NCI-H187 (cell line): ENCODE measurements around the gene DLX3.

ENCODE experiments used
- DNase-seq, 2 experiments: peaks; one replicate each; lab custom pipeline; 2025; lab: John Stamatoyannopoulos, UW

Gene DLX3

GRCh38 chr17:49972486-49973270, 22.3 kb downstream of the DLX3 start:
- no peak for DNase-seq

DNA sequence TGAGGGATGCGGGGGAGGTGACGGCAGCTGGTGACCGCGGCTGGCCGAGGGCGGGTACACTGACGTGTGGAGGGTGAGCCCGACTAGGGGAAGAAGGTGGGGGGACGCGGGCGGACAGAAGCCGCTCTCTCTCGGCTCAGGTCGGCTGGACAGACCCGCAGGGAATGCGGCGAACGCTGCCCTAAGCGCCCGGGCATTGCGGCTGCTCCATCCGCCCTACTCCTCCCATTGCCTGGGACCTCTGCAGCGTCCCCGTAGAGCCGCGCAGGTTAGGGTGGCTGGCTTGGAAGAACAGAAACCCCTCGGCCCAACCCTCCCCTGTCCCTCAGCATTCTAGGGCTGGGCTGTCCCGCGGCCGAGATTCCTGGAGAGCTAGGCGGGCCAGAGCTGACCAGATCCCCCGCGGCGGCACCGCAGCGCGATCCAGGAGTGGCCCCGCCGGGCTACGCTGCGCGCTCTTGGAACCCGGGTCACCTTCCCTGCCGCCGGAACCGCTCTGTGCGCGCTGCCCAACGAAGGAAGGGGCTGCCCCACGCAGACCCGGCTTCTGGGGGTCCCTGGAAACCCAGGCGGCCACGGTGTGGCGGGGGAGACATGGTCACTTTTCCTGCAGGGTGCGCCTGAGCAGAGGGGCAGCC, 23.1 kb downstream of the DLX3 start:
- no peak for DNase-seq

DNA sequence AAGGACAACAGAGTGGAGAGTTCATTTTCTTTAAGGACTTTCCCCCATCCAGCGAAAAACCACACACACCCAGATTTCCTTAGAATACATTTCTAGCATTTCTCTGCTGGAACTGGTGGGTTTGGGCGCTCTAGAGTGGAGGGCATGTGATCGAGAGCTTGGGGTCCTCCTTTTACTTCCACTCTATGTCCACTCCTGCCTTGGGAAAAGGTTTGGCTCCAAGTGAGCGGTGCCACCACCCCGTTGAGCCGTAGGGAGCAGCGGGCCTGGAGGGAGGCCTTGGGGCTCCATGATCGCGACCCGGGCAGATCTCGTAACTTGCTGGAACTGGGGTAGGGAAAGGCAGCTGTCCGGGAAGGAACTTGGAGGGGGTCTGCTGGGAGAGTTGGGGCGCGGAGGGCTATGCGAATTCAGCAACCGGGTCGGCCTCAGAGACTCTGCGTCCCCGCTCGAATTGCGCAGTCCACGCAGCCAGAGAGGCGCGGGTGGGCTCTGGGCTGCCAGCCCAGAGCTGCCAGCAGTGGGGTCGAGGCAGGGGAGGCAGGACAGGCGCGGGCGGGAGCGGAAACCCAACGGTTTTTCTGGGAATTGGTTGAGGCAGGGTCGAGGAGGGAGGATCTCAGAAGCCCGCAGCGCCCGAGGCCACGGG, 23.7 kb downstream of the DLX3 start:
- DNase-seq = no peak

DNA sequence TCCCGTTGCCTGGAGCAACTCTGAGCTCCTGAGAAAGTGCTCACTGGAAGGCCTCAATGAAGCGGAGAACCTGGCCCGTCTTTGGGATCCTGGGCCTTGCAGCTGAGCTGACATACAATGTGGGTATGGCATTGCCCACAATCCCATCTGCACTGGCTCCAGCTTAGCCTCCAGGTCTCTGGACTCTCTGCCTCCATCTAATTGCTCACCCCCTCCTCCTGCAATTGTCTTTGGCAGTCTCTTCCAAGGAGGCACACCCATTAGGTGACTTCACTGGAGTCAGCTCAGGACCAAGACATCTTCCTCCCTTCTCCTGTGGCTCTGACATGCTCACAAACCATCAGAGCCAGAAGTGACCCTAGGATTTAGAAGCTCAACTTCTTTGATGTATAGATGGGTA, 24.5 kb downstream of the DLX3 start:
- DNase-seq = no peak

DNA sequence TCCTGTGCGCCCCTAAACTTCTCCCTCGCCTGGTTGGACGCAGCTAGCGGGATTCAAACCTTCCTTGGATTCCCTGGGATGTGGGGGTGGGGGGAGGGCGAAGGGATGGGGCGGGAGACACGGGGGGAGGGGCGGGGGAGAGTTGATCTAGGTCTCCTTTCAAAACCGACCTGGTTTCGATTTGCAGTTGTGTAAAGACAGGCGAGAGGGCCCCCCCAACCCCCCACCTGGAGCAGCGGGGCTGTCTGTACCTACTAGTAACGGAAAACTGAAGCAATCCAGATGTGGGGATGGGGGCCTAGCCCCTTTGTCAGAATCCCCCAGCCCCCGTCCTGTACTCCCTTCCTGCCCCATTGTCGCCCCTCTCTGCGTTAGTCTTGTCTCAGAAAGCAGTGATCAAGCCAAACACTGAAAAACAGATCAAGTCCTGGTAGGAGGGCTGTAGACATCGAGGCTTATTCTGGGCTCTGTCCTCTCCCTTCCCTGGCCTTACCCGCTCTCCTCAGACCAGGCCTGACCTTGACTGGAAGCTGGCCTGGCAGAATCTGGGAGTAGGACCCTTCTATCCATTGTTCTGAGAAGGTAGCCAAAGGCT, 25.1 kb downstream of the DLX3 start:
- no peak for DNase-seq

GRCh38 chr17:49969134-49969759, 25.8 kb downstream of the DLX3 start, which contains the start of gene DLX4:
Gene DLX4 (plus strand): TSS chr17:49969190. CDS start chr17:49969469, 279 bp downstream.
- DNase-seq = no peak

GRCh38 chr17:49968405-49969133, 26.5 kb downstream of the DLX3 start:
- peak; percentile 16 to 75 for DNase-seq

DNA sequence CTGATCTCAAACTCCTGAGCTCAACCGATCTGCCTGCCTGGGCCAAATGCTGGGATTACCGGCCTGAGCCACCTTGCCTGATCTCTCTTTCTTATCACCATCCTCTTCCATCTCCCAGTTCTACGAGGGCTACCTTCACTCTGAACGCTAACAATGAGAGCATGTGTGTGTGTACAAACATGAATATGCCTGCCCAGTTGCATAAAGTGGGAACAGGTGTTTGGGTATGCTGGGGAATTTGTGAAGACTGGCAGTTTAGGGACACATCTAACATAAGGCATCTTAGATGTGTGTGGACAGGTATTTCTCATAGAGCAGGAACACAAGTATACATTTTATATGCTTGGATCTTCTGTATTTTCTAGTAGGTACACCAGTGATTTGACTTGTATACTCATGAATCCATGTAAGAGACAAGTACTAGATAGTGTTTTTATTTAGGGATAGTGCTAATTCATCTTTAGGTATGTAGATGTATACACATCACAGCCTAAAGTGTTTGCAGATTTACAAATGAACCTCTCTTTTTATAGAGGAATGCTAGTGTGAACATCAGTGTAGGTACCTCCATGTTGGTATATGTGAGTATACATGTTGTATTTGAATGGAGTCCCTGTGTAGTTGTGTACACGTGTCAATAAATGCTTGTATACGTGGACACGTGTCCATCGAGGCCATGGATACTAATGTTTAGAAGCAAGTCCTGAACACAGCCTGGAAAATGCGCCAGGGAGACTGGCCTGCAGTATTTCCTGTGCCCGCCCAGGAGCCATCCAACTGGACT, 27.2 kb downstream of the DLX3 start:
- no peak for DNase-seq

GRCh38 chr17:49967205-49967604, 27.8 kb downstream of the DLX3 start:
- no peak for DNase-seq

DNA sequence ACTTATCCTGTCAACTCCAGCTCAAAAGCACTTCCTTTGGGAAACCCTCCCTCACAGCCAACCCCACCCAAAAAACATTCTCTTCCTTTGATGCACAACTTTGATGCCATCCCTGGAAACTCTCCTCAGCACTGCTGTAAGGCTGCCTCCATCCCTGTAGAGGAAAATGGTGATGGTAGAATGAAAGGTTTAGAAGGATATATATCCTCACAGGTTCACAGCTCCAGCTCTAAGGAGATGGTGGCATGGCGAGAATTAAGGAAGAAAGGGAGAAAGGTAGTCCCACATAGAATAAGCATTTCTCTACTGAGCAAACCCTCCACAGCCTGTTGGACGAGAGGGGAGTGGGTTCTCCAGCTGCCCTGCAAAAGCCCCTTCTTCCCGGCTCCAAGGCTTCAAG, 28.3 kb downstream of the DLX3 start:
- DNase-seq = no peak

DNA sequence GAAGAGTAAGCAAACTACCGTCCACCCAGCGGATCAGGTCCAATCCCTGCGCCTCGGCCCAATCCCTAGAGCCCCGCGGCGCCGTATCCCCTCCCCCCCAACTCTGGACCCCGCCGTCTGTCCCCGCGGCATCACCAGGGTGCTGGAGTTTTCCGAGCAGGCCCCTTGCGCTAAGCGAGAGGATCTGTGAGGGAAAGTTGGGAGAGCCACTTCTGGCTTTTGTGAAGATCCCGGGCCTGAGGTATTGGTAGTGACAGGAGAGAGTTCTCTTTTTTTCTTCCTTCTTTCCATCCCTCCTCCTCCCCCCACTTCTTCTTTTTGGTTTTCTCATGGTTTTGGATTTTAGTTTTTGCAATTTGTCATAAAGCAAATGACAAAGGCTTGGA, 29.5 kb downstream of the DLX3 start:
- no peak for DNase-seq

DNA sequence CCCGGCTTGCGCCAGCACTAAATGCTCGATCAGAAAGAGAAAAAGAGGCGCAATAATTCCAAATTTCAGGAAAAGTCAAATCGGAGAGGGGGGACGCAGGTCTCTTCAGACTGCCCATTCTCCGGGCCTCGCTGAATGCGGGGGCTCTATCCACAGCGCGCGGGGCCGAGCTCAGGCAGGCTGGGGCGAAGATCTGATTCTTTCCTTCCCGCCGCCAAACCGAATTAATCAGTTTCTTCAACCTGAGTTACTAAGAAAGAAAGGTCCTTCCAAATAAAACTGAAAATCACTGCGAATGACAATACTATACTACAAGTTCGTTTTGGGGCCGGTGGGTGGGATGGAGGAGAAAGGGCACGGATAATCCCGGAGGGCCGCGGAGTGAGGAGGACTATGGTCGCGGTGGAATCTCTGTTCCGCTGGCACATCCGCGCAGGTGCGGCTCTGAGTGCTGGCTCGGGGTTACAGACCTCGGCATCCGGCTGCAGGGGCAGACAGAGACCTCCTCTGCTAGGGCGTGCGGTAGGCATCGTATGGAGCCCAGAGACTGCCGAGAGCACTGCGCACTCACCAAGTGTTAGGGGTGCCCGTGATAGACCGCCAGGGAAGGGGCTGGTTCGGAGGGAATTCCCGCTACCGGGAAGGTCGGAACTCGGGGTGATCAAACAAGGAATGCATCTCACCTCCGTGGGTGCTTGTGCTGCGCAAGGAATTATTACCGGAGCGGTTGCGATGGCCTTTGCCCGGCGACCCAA, 30.1 kb downstream of the DLX3 start:
- no peak for DNase-seq

- no peak for DNase-seq
Measured at GRCh38 chr17:49964303-49964768, 30.7 kb downstream of the DLX3 start.

GRCh38 chr17:49963626-49964302, 31.3 kb downstream of the DLX3 start:
- no peak for DNase-seq

DNA sequence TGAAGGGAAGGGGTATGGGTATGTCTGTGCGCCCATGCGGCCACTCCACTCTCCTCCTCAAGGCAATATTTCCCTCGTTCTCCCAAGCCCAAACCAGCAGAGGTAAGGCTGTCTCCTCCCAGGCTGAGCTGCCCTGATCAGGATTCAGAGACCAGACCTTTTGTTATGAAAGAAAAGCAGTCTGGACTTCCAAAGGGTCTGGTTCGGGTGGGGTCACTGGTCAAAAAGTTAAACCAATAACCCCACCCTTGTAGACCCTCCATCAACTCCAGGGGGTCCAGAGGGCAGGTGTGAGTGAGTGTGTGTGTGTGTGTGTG, 31.8 kb downstream of the DLX3 start:
- DNase-seq = no peak

GRCh38 chr17:49962599-49963308, 32.3 kb downstream of the DLX3 start:
- no peak for DNase-seq

- no peak for DNase-seq
Measured at GRCh38 chr17:49959183-49959935, 35.7 kb downstream of the DLX3 start.

DNA sequence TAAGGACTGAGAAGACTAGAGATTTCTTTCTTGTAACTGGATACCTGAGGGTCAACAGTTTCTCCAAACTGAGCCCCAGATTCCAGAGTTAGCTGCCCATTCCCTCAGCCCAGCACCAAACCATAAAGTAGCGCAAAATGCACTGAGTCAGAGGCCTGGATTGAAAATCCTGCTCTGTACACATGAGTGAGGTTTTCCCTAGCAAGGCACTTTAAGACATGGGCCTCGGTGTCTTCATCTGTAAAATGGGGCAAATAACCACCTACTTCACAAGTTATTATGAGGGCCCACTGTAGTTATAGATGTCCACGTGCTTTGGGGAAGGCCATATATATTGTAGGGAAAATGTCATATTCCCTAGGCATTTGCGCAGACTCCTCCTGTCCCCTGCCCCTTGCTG, 36.3 kb downstream of the DLX3 start:
- no peak for DNase-seq
